Amniotic stem cell (primary cell): ENCODE measurements around the gene OR8K5.
"Not testable (repeated sequence)": the region's sequence is repeated elsewhere in the genome, so short reads cannot be mapped to it uniquely, and the experiment has no call there.

ENCODE experiments used
- DNase-seq: peaks from one replicate; lab custom pipeline; 2025; lab: John Stamatoyannopoulos, UW

The OR8K5 gene

GRCh38 chr11:56160217-56160616 lies at the start of gene OR8K5:
Gene OR8K5, minus strand, starts transcription at chr11:56160317. Its CDS starts 0 bp downstream, at chr11:56160317.
- no peak for DNase-seq

- no peak for DNase-seq
Measured at GRCh38 chr11:56207790-56208189, 47.7 kb upstream of the OR8K5 start.

- no peak for DNase-seq
Measured at GRCh38 chr11:56197367-56197766, 37.2 kb upstream of the OR8K5 start.

- no peak for DNase-seq
Measured at GRCh38 chr11:56196705-56197104, 36.6 kb upstream of the OR8K5 start.

- DNase-seq = no peak
Measured at GRCh38 chr11:56188602-56189001, 28.5 kb upstream of the OR8K5 start.

GRCh38 chr11:56183459-56183858 lies 23.3 kb upstream of the OR8K5 start:
- DNase-seq = no peak

- no peak for DNase-seq
Measured at GRCh38 chr11:56176318-56176717, 16.2 kb upstream of the OR8K5 start, which contains the start of gene OR5J2. Gene OR5J2, plus strand, starts transcription at chr11:56176618. Its CDS starts 0 bp downstream, at chr11:56176618.

GRCh38 chr11:56172256-56172830 lies 12.2 kb upstream of the OR8K5 start:
- no peak for DNase-seq

- no peak for DNase-seq
Measured at GRCh38 chr11:56163804-56164203, 3.7 kb upstream of the OR8K5 start.

GRCh38 chr11:56152333-56152732 lies 7.8 kb downstream of the OR8K5 start:
- no peak for DNase-seq

GRCh38 chr11:56151376-56151775 lies 8.7 kb downstream of the OR8K5 start:
- no peak for DNase-seq

GRCh38 chr11:56143681-56144080 lies 16.4 kb downstream of the OR8K5 start:
- not testable (repeated sequence) for DNase-seq

GRCh38 chr11:56140151-56140661 lies 19.9 kb downstream of the OR8K5 start, which contains the start of gene OR8J3:
Gene OR8J3, minus strand, starts transcription at chr11:56140201. Its CDS starts 2,483 bp downstream, at chr11:56137718.
- no peak for DNase-seq

GRCh38 chr11:56122073-56122472 lies 38.0 kb downstream of the OR8K5 start, which contains the start of gene OR8H3:
Gene OR8H3, plus strand, starts transcription at chr11:56122373. Its CDS starts 0 bp downstream, at chr11:56122373.
- DNase-seq = no peak
